Measurements from ENCODE around the gene STRIT1.

STRIT1 gene

DNA sequence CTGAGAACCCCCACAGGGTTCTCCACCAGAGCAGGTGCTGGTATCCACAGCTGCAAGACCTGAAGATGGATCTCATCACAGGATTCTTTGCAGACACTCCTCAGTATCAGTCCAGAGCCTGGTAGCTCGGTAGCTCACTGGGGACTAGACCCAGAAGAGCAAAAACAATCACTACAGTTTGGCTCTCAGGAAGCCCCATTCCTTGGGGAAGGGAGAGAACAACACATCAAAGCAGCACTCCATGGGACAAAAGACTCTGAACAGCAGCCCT lies 22.2 kb downstream of the STRIT1 start:
- no peak for TF ChIP-seq TAF1 (IDR thresholded peaks at IDR 0.05; ENCODE audit: borderline replicate concordance, insufficient read depth, low read length)
- no peak for TF ChIP-seq FOXP2 (optimal IDR thresholded peaks at IDR 0.05; ENCODE audit: borderline replicate concordance, extremely low read depth, extremely low read length, insufficient read depth)
- TF ChIP-seq SIN3A (IDR thresholded peaks at IDR 0.05; ENCODE audit: borderline replicate concordance, insufficient read depth, low read length) = no peak
- TF ChIP-seq, protein P1, sequence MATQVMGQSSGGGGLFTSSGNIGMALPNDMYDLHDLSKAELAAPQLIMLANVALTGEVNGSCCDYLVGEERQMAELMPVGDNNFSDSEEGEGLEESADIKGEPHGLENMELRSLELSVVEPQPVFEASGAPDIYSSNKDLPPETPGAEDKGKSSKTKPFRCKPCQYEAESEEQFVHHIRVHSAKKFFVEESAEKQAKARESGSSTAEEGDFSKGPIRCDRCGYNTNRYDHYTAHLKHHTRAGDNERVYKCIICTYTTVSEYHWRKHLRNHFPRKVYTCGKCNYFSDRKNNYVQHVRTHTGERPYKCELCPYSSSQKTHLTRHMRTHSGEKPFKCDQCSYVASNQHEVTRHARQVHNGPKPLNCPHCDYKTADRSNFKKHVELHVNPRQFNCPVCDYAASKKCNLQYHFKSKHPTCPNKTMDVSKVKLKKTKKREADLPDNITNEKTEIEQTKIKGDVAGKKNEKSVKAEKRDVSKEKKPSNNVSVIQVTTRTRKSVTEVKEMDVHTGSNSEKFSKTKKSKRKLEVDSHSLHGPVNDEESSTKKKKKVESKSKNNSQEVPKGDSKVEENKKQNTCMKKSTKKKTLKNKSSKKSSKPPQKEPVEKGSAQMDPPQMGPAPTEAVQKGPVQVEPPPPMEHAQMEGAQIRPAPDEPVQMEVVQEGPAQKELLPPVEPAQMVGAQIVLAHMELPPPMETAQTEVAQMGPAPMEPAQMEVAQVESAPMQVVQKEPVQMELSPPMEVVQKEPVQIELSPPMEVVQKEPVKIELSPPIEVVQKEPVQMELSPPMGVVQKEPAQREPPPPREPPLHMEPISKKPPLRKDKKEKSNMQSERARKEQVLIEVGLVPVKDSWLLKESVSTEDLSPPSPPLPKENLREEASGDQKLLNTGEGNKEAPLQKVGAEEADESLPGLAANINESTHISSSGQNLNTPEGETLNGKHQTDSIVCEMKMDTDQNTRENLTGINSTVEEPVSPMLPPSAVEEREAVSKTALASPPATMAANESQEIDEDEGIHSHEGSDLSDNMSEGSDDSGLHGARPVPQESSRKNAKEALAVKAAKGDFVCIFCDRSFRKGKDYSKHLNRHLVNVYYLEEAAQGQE (IDR thresholded peaks at IDR 0.05; ENCODE audit: insufficient read depth in 1 of 2, low read depth in 2 of 2, low read length in 2 of 2) = no peak
- no peak for TF ChIP-seq POLR2AphosphoS5 (IDR thresholded peaks at IDR 0.05; ENCODE audit: low read depth, low read length)

DNA sequence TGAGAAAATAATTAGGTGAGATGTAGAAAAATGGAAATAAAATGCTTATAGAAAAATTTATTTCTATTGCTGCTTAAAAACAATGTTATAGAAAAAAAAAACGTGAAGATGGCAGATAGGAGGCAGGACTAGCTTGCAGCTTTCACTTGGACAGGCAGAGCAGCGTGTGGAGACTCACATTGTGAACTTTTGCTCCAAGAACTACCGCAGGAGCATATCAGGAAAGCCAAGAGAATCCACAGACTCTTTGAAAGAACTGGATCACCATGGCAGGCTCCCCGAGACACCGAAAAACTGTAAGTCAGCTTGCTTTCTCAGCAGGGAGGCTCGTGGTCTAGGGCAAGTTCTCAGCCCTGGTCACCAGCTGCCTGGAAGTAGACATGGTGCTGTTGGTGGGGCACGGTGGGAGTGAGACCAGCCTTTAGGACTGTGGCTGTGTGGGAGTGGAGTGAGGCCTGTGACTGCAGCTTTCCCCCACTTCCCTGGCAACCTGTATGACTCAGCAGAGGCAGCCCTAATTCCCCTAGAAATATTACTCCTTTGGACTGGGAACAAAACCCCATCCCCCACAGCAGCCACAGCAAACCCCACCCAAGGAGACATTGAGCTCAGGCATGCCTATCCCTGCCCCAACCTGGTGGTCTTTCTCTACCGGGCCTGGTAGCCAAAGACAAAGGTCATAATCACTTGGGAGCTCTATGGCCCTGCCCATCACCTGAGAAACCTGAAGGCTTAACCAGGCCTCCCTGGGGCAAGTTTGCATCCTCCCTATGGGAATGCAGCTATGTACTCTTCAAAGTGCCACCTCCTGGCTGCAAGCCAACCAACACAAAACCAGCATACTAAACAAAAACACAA lies 22.8 kb downstream of the STRIT1 start:
- TF ChIP-seq TAF1 (IDR thresholded peaks at IDR 0.05; ENCODE audit: borderline replicate concordance, insufficient read depth, low read length) (no peak), SIN3A (IDR thresholded peaks at IDR 0.05; ENCODE audit: borderline replicate concordance, insufficient read depth, low read length) (no peak), POLR2AphosphoS5 (IDR thresholded peaks at IDR 0.05; ENCODE audit: low read depth, low read length) (no peak), FOXP2 (optimal IDR thresholded peaks at IDR 0.05; ENCODE audit: borderline replicate concordance, extremely low read depth, extremely low read length, insufficient read depth) (no peak)
- TF ChIP-seq, protein P1 (IDR thresholded peaks at IDR 0.05; ENCODE audit: insufficient read depth in 1 of 2, low read depth in 2 of 2, low read length in 2 of 2) = no peak

DNA sequence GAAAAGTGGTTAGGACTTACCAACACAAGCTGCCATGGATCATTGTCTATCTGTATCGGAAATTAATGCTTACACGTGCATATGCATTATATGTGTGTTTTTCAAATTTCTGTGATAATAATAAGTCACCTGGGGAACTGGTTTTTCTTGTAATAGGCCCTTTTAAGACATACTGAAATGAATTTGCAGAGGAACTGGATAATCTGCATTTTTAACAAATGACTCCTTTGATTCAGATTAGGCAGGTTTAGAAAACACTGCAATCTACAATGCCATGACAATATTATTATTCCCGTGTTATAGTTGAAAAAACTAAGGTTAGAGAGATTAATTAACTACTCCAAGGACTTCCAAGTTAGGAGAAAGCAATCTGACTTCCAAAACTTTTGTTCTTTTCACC lies 23.4 kb downstream of the STRIT1 start:
- TF ChIP-seq SIN3A (IDR thresholded peaks at IDR 0.05; ENCODE audit: borderline replicate concordance, insufficient read depth, low read length) (no peak), FOXP2 (optimal IDR thresholded peaks at IDR 0.05; ENCODE audit: borderline replicate concordance, extremely low read depth, extremely low read length, insufficient read depth) (no peak), TAF1 (IDR thresholded peaks at IDR 0.05; ENCODE audit: borderline replicate concordance, insufficient read depth, low read length) (no peak), POLR2AphosphoS5 (IDR thresholded peaks at IDR 0.05; ENCODE audit: low read depth, low read length) (no peak)
- TF ChIP-seq, protein P1 (IDR thresholded peaks at IDR 0.05; ENCODE audit: insufficient read depth in 1 of 2, low read depth in 2 of 2, low read length in 2 of 2) = no peak

DNA sequence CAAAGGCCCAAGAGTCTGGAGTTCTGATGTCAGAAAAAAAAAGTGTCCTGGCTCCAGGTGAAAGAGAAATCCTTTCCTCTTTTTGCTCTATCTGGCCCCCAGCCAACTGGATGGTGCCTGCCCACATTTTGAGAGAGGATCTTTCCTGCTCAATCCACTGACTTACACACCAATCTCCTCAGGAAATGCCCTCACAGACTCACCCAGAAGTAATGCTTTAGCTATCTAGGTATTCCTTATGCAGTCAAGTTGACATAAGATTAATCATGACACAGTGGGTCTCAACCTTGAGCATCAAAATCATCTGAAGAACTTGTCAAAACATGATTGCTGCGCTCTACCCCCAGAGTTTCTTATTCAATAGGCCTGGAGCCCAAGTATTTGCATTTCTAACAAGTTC lies 31.2 kb downstream of the STRIT1 start:
- TF ChIP-seq TAF1 (IDR thresholded peaks at IDR 0.05; ENCODE audit: borderline replicate concordance, insufficient read depth, low read length) = no peak
- TF ChIP-seq POLR2AphosphoS5 (IDR thresholded peaks at IDR 0.05; ENCODE audit: low read depth, low read length) = no peak
- no peak for TF ChIP-seq FOXP2 (optimal IDR thresholded peaks at IDR 0.05; ENCODE audit: borderline replicate concordance, extremely low read depth, extremely low read length, insufficient read depth)

DNA sequence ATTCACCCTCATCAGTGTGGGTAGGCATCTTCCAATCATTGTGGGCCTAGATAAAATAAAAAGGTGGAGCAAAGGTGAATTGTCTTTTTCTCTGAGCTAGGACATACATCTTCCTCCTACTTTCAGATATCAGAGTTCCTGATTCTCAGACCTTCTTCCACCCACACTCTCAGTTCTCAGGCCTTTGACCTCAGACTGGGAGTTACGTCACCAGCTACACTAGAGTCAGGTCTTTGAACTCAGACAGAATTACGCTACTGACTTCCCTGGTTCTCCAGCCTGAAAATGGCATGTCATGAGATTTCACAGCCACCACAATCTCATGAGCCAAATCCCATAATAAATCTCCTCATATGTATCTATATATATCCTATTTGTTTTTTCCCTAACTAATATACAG lies 39.0 kb downstream of the STRIT1 start:
- TF ChIP-seq SIN3A (IDR thresholded peaks at IDR 0.05; ENCODE audit: borderline replicate concordance, insufficient read depth, low read length) = no peak
- TF ChIP-seq FOXP2 (optimal IDR thresholded peaks at IDR 0.05; ENCODE audit: borderline replicate concordance, extremely low read depth, extremely low read length, insufficient read depth) = no peak
- TF ChIP-seq, protein P1 (IDR thresholded peaks at IDR 0.05; ENCODE audit: insufficient read depth in 1 of 2, low read depth in 2 of 2, low read length in 2 of 2) = no peak
- no peak for TF ChIP-seq POLR2AphosphoS5 (IDR thresholded peaks at IDR 0.05; ENCODE audit: low read depth, low read length)
- TF ChIP-seq TAF1 (IDR thresholded peaks at IDR 0.05; ENCODE audit: borderline replicate concordance, insufficient read depth, low read length) = no peak
